Gastroesophageal sphincter (tissue), 3 donors: ENCODE results near the gene DOCK4.

Source experiments
- EP300 ChIP-seq: sonication (generic); formaldehyde crosslinking; IDR thresholded peaks from one replicate; pipeline ENCODE4 v1.6.1; 2017; ENCODE audit warnings: antibody characterized with exemption, mild to moderate bottlenecking
- POLR2A ChIP-seq, 2 donors: fragments of 450-650 bp; IDR thresholded peaks; one replicate each; pipeline ENCODE4 v1.6.1; 2017; ENCODE audit warnings: antibody characterized with exemption in 2 of 2, mild to moderate bottlenecking in 2 of 2, moderate library complexity in 1 of 2
- POLR2AphosphoS5 ChIP-seq: sonication (generic); formaldehyde crosslinking; IDR thresholded peaks from one replicate; pipeline ENCODE4 v1.6.1; 2017; ENCODE audit warnings: antibody characterized with exemption
- TF ChIP-seq, protein P1 (sequence below), 4 experiments: fragments of 200-600 bp in 2 of 4; fragments of 450-650 bp in 2 of 4; sonication (generic) in 1 of 4; IDR thresholded peaks; one replicate each; pipeline ENCODE4 v1.5.1; 2017 to 2019; ENCODE audit warnings: antibody characterized with exemption in 4 of 4, mild to moderate bottlenecking in 2 of 4, moderate library complexity in 2 of 4

DNA sequence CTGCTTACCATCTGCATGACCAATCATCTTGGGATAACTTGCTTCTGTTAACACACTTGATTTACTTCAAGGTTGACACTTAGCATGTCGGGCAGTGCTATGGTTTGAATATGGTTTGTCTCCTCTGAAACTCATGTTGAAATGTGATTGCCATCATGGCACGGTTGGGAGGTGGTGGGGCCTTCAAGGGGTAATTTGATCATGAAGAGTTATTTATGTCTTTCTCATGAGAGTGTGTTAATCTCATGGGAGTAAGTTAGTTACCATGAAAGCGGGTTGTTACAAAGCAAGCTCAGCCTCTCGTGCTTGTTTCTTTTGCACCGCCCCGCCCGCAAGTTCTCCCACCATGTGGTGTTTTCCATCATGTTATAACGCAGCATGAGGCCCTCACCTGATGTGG lies 163.6 kb downstream of the DOCK4 start:
- TF ChIP-seq, protein P1, sequence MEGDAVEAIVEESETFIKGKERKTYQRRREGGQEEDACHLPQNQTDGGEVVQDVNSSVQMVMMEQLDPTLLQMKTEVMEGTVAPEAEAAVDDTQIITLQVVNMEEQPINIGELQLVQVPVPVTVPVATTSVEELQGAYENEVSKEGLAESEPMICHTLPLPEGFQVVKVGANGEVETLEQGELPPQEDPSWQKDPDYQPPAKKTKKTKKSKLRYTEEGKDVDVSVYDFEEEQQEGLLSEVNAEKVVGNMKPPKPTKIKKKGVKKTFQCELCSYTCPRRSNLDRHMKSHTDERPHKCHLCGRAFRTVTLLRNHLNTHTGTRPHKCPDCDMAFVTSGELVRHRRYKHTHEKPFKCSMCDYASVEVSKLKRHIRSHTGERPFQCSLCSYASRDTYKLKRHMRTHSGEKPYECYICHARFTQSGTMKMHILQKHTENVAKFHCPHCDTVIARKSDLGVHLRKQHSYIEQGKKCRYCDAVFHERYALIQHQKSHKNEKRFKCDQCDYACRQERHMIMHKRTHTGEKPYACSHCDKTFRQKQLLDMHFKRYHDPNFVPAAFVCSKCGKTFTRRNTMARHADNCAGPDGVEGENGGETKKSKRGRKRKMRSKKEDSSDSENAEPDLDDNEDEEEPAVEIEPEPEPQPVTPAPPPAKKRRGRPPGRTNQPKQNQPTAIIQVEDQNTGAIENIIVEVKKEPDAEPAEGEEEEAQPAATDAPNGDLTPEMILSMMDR (IDR thresholded peaks at IDR 0.05): no peak
- TF ChIP-seq POLR2A (IDR thresholded peaks at IDR 0.05) (no peak), EP300 (no peak), POLR2AphosphoS5 (no peak)
